HepG2 (cell line): ENCODE data around the gene MCM3. TPM values are rescaled to one million over a fixed set of nuclear protein-coding genes. Genes with fewer than 3 reads are reported as not detected.

ENCODE experiments used
- ERF ChIP-seq: IDR thresholded peaks from 2 replicates; pipeline ENCODE4 v1.6.1; 2018; ENCODE audit warnings: missing biosample characterization, missing genetic modification reagents
- FOXA3 ChIP-seq: IDR thresholded peaks from 2 replicates; pipeline ENCODE4 v1.6.1; 2016; ENCODE audit warnings: missing genetic modification reagents, missing compliant biosample characterization
- HCFC1 ChIP-seq: fragments of 150-350 bp; IDR thresholded peaks from 2 replicates; pipeline ENCODE4 v1.6.1; 2014; ENCODE audit warnings: low read depth, low read length
- HDAC2 ChIP-seq: sonication (generic); formaldehyde crosslinking; IDR thresholded peaks from 2 replicates; pipeline ENCODE4 v1.4.0; 2020; ENCODE audit warnings: missing genetic modification reagents
- HNRNPH1 ChIP-seq: fragments of 200-400 bp; formaldehyde crosslinking; optimal IDR thresholded peaks from 2 replicates; pipeline ENCODE3; 2017; ENCODE audit warnings: mild to moderate bottlenecking, low read depth, low read length
- KLF11 ChIP-seq: IDR thresholded peaks from 2 replicates; pipeline ENCODE4 v1.6.1; 2016; ENCODE audit warnings: missing compliant biosample characterization
- MTA3 ChIP-seq: sonication (generic); formaldehyde crosslinking; IDR thresholded peaks from 2 replicates; pipeline ENCODE4 v1.4.0; 2020; ENCODE audit warnings: missing genetic modification reagents
- NR2F2 ChIP-seq: IDR thresholded peaks from 2 replicates; pipeline ENCODE4 v1.6.1; 2012; ENCODE audit warnings: low read depth, inconsistent platforms, borderline replicate concordance
- NRL ChIP-seq: sonication (generic); formaldehyde crosslinking; IDR thresholded peaks from 2 replicates; pipeline ENCODE4 v1.5.0; 2020; ENCODE audit warnings: missing genetic modification reagents, mild to moderate bottlenecking, moderate library complexity, borderline replicate concordance
- REPIN1 ChIP-seq: sonication (generic); formaldehyde crosslinking; IDR thresholded peaks from 2 replicates; pipeline ENCODE4 v1.8.0; 2022; ENCODE audit warnings: missing genetic modification reagents, low read depth, mild to moderate bottlenecking, borderline replicate concordance
- RFX5 ChIP-seq: IDR thresholded peaks from 2 replicates; pipeline ENCODE4 v1.6.1; 2011; ENCODE audit warnings: low read depth, low read length, improper control_type of control experiment
- SIN3A ChIP-seq: IDR thresholded peaks from 2 replicates; pipeline ENCODE4 v1.6.1; 2011; ENCODE audit warnings: low read depth, mild to moderate bottlenecking, control low read depth, low read length, borderline replicate concordance
- SOX5 ChIP-seq: IDR thresholded peaks from 2 replicates; pipeline ENCODE4 v1.6.1; 2016; ENCODE audit warnings: borderline replicate concordance
- SUZ12 ChIP-seq: fragments of 150-350 bp; IDR thresholded peaks from 2 replicates; pipeline ENCODE4 v1.6.1; 2014; ENCODE audit warnings: low read depth, low read length
- TCF7 ChIP-seq: sonication (generic); IDR thresholded peaks from 2 replicates; pipeline ENCODE4 v1.6.1; 2016; ENCODE audit warnings: antibody characterized with exemption, low read depth
- U2AF1 ChIP-seq: fragments of 200-400 bp; formaldehyde crosslinking; optimal IDR thresholded peaks from 2 replicates; pipeline ENCODE3; 2017; ENCODE audit warnings: mild to moderate bottlenecking, low read depth, low read length
- ZNF614 ChIP-seq: IDR thresholded peaks from 2 replicates; pipeline ENCODE4 v1.6.1; 2018; ENCODE audit warnings: missing biosample characterization, missing genetic modification reagents, inconsistent platforms, borderline replicate concordance
- ZNF766 ChIP-seq: sonication (generic); formaldehyde crosslinking; IDR thresholded peaks from 2 replicates; pipeline ENCODE4 v1.5.0; 2020; ENCODE audit warnings: missing genetic modification reagents, borderline replicate concordance
- ZSCAN12 ChIP-seq: sonication (generic); formaldehyde crosslinking; IDR thresholded peaks from 2 replicates; pipeline ENCODE4 v1.9.0; 2021; ENCODE audit warnings: mild to moderate bottlenecking, missing genetic modification reagents
- polyA plus RNA-seq, 8 experiments: library from polyadenylated mRNA; depleted of rRNA in 3 of 8; stranded (reverse) in 7 of 8; unstranded in 1 of 8; fragments of >200 nt; fragmentation: Illumina TruSeq in 4 of 8; extraction: Trizol in 4 of 8; gene quantifications; 2 replicates each; pipeline versions ENCODE4 v1.2.1 to v1.2.3, GENCODE V29; 2011 to 2016; ENCODE audit warnings: low read depth in 4 of 8, missing spikeins in 1 of 8, mixed read lengths in 1 of 8; ENCODE audit not compliant: insufficient read depth in 1 of 8
- total RNA-seq, 5 experiments: library from RNA; depleted of rRNA; stranded (reverse); fragments of >200 nt; fragmentation: Illumina TruSeq; extraction: Trizol; gene quantifications; 2 replicates each; pipeline ENCODE4 v1.2.3, GENCODE V29; 2016; ENCODE audit warnings: low read depth in 1 of 5
- TF ChIP-seq, protein P1 (sequence below): sonication (generic); formaldehyde crosslinking; IDR thresholded peaks from 2 replicates; pipeline ENCODE4 v1.8.0; 2022; ENCODE audit warnings: mild to moderate bottlenecking, missing genetic modification reagents, borderline replicate concordance
- TF ChIP-seq, protein P2 (sequence below), 2 experiments: sonication (generic) in 1 of 2; formaldehyde crosslinking in 1 of 2; IDR thresholded peaks; 2 replicates each; pipeline versions ENCODE4 v1.5.1 to v1.6.1; 2011 to 2020; ENCODE audit warnings: borderline replicate concordance in 1 of 2, low read depth in 1 of 2, low read length in 1 of 2, mild to moderate bottlenecking in 1 of 2, missing genetic modification reagents in 1 of 2, moderate library complexity in 1 of 2
- TF ChIP-seq, protein P3 (sequence below): sonication (generic); formaldehyde crosslinking; IDR thresholded peaks from 2 replicates; pipeline ENCODE4 v1.4.0; 2020; ENCODE audit warnings: missing genetic modification reagents
- TF ChIP-seq, protein P4 (sequence below): sonication (generic); formaldehyde crosslinking; IDR thresholded peaks from 2 replicates; pipeline ENCODE4 v1.8.0; 2022; ENCODE audit warnings: missing genetic modification reagents, mild to moderate bottlenecking, borderline replicate concordance

Gene MCM3
- total and polyA plus RNA-seq, 2 of the 13 experiments (the other 11 are each of a cell fraction or from before 2014, with no cell fraction given) = 164 to 288 TPM

DNA sequence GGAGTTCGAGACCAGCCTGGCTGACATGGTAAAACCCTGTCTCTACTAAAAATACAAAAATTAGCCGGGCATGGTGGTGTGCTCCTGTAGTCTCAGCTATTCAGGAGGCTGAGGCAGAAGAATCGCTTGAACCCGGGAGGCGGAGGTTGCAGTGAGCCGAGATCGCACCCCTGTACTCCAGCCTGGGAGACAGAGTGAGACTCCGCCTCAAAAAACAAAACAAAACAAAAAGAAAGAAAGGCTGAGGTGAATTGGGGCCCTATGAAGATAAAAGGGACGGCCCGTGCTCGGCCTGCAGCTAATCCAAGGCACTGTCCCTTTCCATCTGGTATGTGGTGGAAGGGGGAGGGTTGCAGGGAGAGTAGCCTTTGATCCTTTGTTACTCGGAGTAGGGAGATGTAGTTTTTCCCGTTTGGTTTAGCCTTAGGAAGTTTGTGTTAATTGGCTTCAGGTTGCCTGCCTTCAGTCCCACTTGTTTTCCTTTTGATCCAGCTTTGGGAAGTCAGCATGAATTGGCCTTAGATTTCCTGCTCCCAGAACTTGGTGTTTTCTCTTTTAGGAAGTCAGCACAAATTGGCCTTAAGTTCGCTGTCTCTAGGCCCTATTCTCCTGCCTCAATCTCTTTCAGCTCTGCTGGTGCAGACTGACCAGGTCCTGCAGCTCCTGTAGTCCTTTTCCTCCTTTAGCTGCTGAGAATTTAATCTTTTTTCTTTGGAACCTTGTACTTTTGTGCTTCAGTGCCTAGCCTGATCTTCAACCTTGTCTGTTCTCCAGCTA, 41.3 kb upstream of the MCM3 start (continued):
- TF ChIP-seq FOXA3 (CRISPR knock-in tag) (peak; percentile 70), ZNF766 (CRISPR knock-in tag) (0 out of 2 replicates have a peak, but pooled peaks have one; percentile 75), NRL (peak; percentile 53; the same call in 1 of the 2 replicates), REPIN1 (peak; percentile 83), ERF (peak; percentile 90), TCF7 (peak; percentile 96), SOX5 (CRISPR knock-in tag) (peak; percentile 99), ZNF614 (peak; percentile 85; the same call in 1 of the 2 replicates), ZSCAN12 (CRISPR knock-in tag) (0 out of 2 replicates have a peak, but pooled peaks have one; percentile 44), HCFC1 (no peak), KLF11 (CRISPR knock-in tag) (no peak), MTA3 (CRISPR knock-in tag) (no peak), U2AF1 (no peak), HNRNPH1 (no peak), NR2F2 (no peak), RFX5 (no peak), SIN3A (no peak), HDAC2 (peak; percentile 84), SUZ12 (no peak)
- TF ChIP-seq, protein P1, sequence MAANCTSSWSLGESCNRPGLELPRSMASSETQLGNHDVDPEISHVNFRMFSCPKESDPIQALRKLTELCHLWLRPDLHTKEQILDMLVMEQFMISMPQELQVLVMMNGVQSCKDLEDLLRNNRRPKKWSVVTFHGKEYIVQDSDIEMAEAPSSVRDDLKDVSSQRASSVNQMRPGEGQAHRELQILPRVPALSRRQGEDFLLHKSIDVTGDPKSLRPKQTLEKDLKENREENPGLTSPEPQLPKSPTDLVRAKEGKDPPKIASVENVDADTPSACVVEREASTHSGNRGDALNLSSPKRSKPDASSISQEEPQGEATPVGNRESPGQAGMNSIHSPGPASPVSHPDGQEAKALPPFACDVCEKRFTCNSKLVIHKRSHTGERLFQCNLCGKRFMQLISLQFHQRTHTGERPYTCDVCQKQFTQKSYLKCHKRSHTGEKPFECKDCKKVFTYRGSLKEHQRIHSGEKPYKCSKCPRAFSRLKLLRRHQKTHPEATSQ (CRISPR knock-in tag) = peak; percentile 84; the same call in 1 of the 2 replicates
- TF ChIP-seq, protein P2, sequence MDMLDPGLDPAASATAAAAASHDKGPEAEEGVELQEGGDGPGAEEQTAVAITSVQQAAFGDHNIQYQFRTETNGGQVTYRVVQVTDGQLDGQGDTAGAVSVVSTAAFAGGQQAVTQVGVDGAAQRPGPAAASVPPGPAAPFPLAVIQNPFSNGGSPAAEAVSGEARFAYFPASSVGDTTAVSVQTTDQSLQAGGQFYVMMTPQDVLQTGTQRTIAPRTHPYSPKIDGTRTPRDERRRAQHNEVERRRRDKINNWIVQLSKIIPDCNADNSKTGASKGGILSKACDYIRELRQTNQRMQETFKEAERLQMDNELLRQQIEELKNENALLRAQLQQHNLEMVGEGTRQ (IDR thresholded peaks at IDR 0.05; ENCODE audit: low read depth, low read length) = no peak
- TF ChIP-seq, protein P2 (CRISPR knock-in tag; IDR thresholded peaks at IDR 0.05; ENCODE audit: borderline replicate concordance) = no peak
- TF ChIP-seq, protein P3, sequence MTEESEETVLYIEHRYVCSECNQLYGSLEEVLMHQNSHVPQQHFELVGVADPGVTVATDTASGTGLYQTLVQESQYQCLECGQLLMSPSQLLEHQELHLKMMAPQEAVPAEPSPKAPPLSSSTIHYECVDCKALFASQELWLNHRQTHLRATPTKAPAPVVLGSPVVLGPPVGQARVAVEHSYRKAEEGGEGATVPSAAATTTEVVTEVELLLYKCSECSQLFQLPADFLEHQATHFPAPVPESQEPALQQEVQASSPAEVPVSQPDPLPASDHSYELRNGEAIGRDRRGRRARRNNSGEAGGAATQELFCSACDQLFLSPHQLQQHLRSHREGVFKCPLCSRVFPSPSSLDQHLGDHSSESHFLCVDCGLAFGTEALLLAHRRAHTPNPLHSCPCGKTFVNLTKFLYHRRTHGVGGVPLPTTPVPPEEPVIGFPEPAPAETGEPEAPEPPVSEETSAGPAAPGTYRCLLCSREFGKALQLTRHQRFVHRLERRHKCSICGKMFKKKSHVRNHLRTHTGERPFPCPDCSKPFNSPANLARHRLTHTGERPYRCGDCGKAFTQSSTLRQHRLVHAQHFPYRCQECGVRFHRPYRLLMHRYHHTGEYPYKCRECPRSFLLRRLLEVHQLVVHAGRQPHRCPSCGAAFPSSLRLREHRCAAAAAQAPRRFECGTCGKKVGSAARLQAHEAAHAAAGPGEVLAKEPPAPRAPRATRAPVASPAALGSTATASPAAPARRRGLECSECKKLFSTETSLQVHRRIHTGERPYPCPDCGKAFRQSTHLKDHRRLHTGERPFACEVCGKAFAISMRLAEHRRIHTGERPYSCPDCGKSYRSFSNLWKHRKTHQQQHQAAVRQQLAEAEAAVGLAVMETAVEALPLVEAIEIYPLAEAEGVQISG = peak; percentile 67
- TF ChIP-seq, protein P4, sequence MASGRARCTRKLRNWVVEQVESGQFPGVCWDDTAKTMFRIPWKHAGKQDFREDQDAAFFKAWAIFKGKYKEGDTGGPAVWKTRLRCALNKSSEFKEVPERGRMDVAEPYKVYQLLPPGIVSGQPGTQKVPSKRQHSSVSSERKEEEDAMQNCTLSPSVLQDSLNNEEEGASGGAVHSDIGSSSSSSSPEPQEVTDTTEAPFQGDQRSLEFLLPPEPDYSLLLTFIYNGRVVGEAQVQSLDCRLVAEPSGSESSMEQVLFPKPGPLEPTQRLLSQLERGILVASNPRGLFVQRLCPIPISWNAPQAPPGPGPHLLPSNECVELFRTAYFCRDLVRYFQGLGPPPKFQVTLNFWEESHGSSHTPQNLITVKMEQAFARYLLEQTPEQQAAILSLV (CRISPR knock-in tag) = no peak
